ENCODE data around the gene DZANK1. TPM values are rescaled to one million over a fixed set of nuclear protein-coding genes. Genes with fewer than 3 reads are reported as not detected.

Gene DZANK1
- polyA plus RNA-seq, 1 donor from 2014 or later, result 10.6 TPM

DNA sequence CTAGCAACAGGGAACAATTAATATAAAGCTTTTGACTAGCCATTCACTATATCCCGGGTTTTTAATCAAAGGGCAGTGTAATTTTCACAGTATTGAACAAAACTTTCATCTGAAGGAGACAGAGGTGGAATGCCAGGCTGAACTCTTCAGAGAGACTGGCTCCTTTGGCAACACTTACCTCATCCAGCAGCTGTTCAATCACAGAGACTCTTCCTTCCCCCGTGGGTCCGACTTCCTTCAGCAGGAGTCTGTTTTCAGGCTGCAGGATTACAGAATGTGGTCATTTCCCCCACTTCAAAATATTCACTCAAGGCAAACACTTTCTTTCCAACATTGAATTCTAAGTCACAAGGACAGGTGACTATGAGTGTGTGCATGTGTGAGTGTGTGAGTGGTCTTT lies 76.6 kb downstream of the DZANK1 start:
- H3K27me3 ChIP-seq (ENCODE audit: insufficient read depth, low read depth, low read length), result no peaks in the 10 kb centered on the region
- H3K36me3 ChIP-seq (ENCODE audit: insufficient read depth, low read length), result no peaks in the 10 kb centered on the region
- H3K79me2 ChIP-seq (replicated peaks; ENCODE audit: insufficient read depth, low read length), result no peaks in the 10 kb centered on the region
- no peak overlapping the region for H3K4me3 ChIP-seq (ENCODE audit: low read length)
- H2AFZ ChIP-seq (ENCODE audit: low read depth, low read length), result no peak overlapping the region
- no peak overlapping the region for H3K4me2 ChIP-seq (ENCODE audit: low read length)
- H4K20me1 ChIP-seq (ENCODE audit: insufficient read depth), result no peaks in the 10 kb centered on the region
- no peaks in the 10 kb centered on the region for H3K9me3 ChIP-seq (ENCODE audit: low read length)
- H3F3A ChIP-seq (ENCODE audit: insufficient read depth, low read length, poor library complexity, severe bottlenecking), result no peaks in the 10 kb centered on the region
- H3K9ac ChIP-seq (ENCODE audit: low read length), result no peak overlapping the region
- no peak for TF ChIP-seq REST (IDR thresholded peaks at IDR 0.05; ENCODE audit: borderline replicate concordance)
- H3K27ac ChIP-seq (ENCODE audit: low read length), result no peak overlapping the region
- no peaks in the 10 kb centered on the region for H3K9me2 ChIP-seq (ENCODE audit: insufficient read depth, low read length)

DNA sequence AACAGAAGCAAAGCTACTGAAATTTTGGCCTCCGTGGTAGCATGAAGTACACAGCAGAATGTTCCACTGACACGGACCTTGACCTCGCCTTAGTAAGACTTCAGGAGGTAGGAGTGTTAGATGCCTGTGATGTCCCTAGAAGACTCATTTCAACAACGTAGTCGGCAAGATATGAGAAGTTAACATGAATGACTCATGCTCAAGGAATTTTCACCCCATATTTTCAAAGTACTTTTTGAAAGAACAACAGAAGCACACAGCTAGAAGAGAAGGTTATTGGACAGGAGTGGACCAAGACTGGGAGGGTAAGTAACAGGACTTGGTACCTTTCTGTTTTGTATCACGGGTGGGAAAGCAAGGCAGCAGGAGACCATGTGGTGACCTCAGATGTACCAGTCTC lies 78.0 kb downstream of the DZANK1 start:
- Histone ChIP-seq H3K4me2 (ENCODE audit: low read length) (no peak overlapping the region), H3F3A (ENCODE audit: insufficient read depth, low read length, poor library complexity, severe bottlenecking) (no peaks in the 10 kb centered on the region), H3K79me2 (replicated peaks; ENCODE audit: insufficient read depth, low read length) (no peaks in the 10 kb centered on the region), H3K4me3 (ENCODE audit: low read length) (no peak overlapping the region), H3K9me3 (ENCODE audit: low read length) (no peaks in the 10 kb centered on the region), H3K36me3 (ENCODE audit: insufficient read depth, low read length) (no peaks in the 10 kb centered on the region), H2AFZ (ENCODE audit: low read depth, low read length) (no peak overlapping the region), H3K27me3 (ENCODE audit: insufficient read depth, low read depth, low read length) (no peaks in the 10 kb centered on the region), H3K9ac (ENCODE audit: low read length) (no peak overlapping the region), H3K9me2 (ENCODE audit: insufficient read depth, low read length) (no peaks in the 10 kb centered on the region), H4K20me1 (ENCODE audit: insufficient read depth) (no peaks in the 10 kb centered on the region), H3K27ac (ENCODE audit: low read length) (no peak overlapping the region)
- TF ChIP-seq SMC3 (conservative IDR thresholded peaks at IDR 0.05; ENCODE audit: poor library complexity) (no peak), POLR2AphosphoS5 (IDR thresholded peaks at IDR 0.05) (no peak), TAF1 (IDR thresholded peaks at IDR 0.05; ENCODE audit: low read depth) (no peak), MXI1 (conservative IDR thresholded peaks at IDR 0.05; ENCODE audit: poor library complexity, severe bottlenecking) (no peak), CTCF (IDR thresholded peaks at IDR 0.05; ENCODE audit: poor library complexity, severe bottlenecking) (no peak), REST (IDR thresholded peaks at IDR 0.05; ENCODE audit: borderline replicate concordance) (no peak), EZH2 (IDR thresholded peaks at IDR 0.05; ENCODE audit: borderline replicate concordance, insufficient read depth, low read length, poor library complexity, severe bottlenecking) (no peak), RAD21 (conservative IDR thresholded peaks at IDR 0.05) (no peak), EP300 (conservative IDR thresholded peaks at IDR 0.05; ENCODE audit: poor library complexity, severe bottlenecking) (no peak)
